Activated T-helper 2 cell treated with anti-CD3 and anti-CD28 coated beads, Interferon-gamma antibody, Interleukin-2, Interleukin-4, amounts not matched to agents 10 μg/mL and 5 μg/mL and 100 μg/mL, durations not matched to agents 14 hours and 24 hours and 36 hours (primary cell): Measurements from ENCODE around the gene CRACR2A. TPM values are rescaled to one million over a fixed set of nuclear protein-coding genes. Genes with fewer than 3 reads are reported as not detected.

Source experiments
- DNase-seq: peaks from one replicate; pipeline ENCODE4 v3.0.0; 2021; ENCODE audit warnings: low spot score
- H3K27ac Mint-ChIP-seq: one replicate; pipeline ENCODE4 v1.8.0; 2021; ENCODE audit warnings: mixed read lengths
- H3K27me3 Mint-ChIP-seq: one replicate; pipeline ENCODE4 v1.8.0; 2021; ENCODE audit warnings: low read depth, mixed read lengths
- H3K36me3 Mint-ChIP-seq: one replicate; pipeline ENCODE4 v1.8.0; 2021; ENCODE audit warnings: low read depth, mixed read lengths
- H3K4me1 Mint-ChIP-seq: one replicate; pipeline ENCODE4 v1.8.0; 2021; ENCODE audit warnings: low read depth, mixed read lengths
- H3K4me3 Mint-ChIP-seq: one replicate; pipeline ENCODE4 v1.8.0; 2021; ENCODE audit warnings: low read depth, mild to moderate bottlenecking, moderate library complexity, mixed read lengths
- H3K9me3 Mint-ChIP-seq: one replicate; pipeline ENCODE4 v1.8.0; 2021; ENCODE audit warnings: mixed read lengths
- intact Hi-C: fragments of 100-400 bp; cut with micrococcal nuclease; formaldehyde crosslinking; loops from one replicate; pipeline ENCODE4 v1.15.1; 2023
- total RNA-seq: library from RNA; stranded (reverse); gene quantifications from 2 replicates; pipeline ENCODE4 v1.2.3, GENCODE V29; 2022

CRACR2A gene
- total RNA-seq, 1 donor from 2014 or later, result 24.6 TPM

- Mint-ChIP-seq H3K4me3 (no peak overlapping the region), H3K27me3 (no peaks in the 10 kb centered on the region), H3K27ac (no peak overlapping the region), H3K4me1 (peaks cover 3% of the 10 kb centered on the region), H3K36me3 (peaks cover 29% of the 10 kb centered on the region), H3K9me3 (no peaks in the 10 kb centered on the region)
- intact Hi-C loops, result no loop called here
- no peak for DNase-seq
These were observed 40.5 kb downstream of the CRACR2A start for GRCh38 chr12:3712209-3712992.

- H3K27me3 Mint-ChIP-seq, result no peaks in the 10 kb centered on the region
- H3K4me1 Mint-ChIP-seq, result peaks cover 3% of the 10 kb centered on the region
- H3K36me3 Mint-ChIP-seq, result peaks cover 24% of the 10 kb centered on the region
- no peak for DNase-seq
- intact Hi-C loops, result no loop called here
- peaks cover 10% of the 10 kb centered on the region for H3K9me3 Mint-ChIP-seq
- no peak overlapping the region for H3K27ac Mint-ChIP-seq
- no peak overlapping the region for H3K4me3 Mint-ChIP-seq
These were observed 47.6 kb downstream of the CRACR2A start for GRCh38 chr12:3705354-3705675.

GRCh38 chr12:3704512-3705353, 48.2 kb downstream of the CRACR2A start:
- Mint-ChIP-seq H3K9me3 (peaks cover 10% of the 10 kb centered on the region), H3K4me1 (peaks cover 3% of the 10 kb centered on the region), H3K27me3 (no peaks in the 10 kb centered on the region), H3K4me3 (no peak overlapping the region), H3K27ac (no peak overlapping the region), H3K36me3 (peaks cover 24% of the 10 kb centered on the region)
- no peak for DNase-seq
- intact Hi-C loops, result no loop called here

- Mint-ChIP-seq H3K36me3 (peaks cover 21% of the 10 kb centered on the region), H3K27ac (no peak overlapping the region), H3K9me3 (peaks cover 10% of the 10 kb centered on the region), H3K27me3 (no peaks in the 10 kb centered on the region), H3K4me1 (peaks cover 3% of the 10 kb centered on the region), H3K4me3 (no peak overlapping the region)
- intact Hi-C loops, result no loop called here
- DNase-seq, result no peak
These were observed 52.0 kb downstream of the CRACR2A start for GRCh38 chr12:3700861-3701260.

- no peak for DNase-seq
- intact Hi-C loops, result no loop called here
- H3K27me3 Mint-ChIP-seq, result no peaks in the 10 kb centered on the region
- H3K4me3 Mint-ChIP-seq, result no peak overlapping the region
- no peak overlapping the region for H3K27ac Mint-ChIP-seq
- peaks cover 2% of the 10 kb centered on the region for H3K9me3 Mint-ChIP-seq
- peaks cover 19% of the 10 kb centered on the region for H3K36me3 Mint-ChIP-seq
- no peaks in the 10 kb centered on the region for H3K4me1 Mint-ChIP-seq
These were observed 54.5 kb downstream of the CRACR2A start for GRCh38 chr12:3698218-3698974.

GRCh38 chr12:3697311-3697870, 55.5 kb downstream of the CRACR2A start:
- intact Hi-C loops, result no loop called here
- H3K9me3 Mint-ChIP-seq, result no peaks in the 10 kb centered on the region
- no peaks in the 10 kb centered on the region for H3K27me3 Mint-ChIP-seq
- no peak for DNase-seq
- no peaks in the 10 kb centered on the region for H3K4me1 Mint-ChIP-seq
- H3K4me3 Mint-ChIP-seq, result no peak overlapping the region
- peaks cover 15% of the 10 kb centered on the region for H3K36me3 Mint-ChIP-seq
- no peak overlapping the region for H3K27ac Mint-ChIP-seq

- no peaks in the 10 kb centered on the region for H3K4me1 Mint-ChIP-seq
- peaks cover 19% of the 10 kb centered on the region for H3K9me3 Mint-ChIP-seq
- DNase-seq, result no peak
- H3K36me3 Mint-ChIP-seq, result peaks cover 38% of the 10 kb centered on the region
- no peaks in the 10 kb centered on the region for H3K27me3 Mint-ChIP-seq
- no peak overlapping the region for H3K4me3 Mint-ChIP-seq
- intact Hi-C loops, result no loop called here
- no peak overlapping the region for H3K27ac Mint-ChIP-seq
These were observed 58.2 kb downstream of the CRACR2A start for GRCh38 chr12:3694673-3695072.

- Mint-ChIP-seq H3K36me3 (peaks cover 46% of the 10 kb centered on the region), H3K4me3 (no peak overlapping the region), H3K27ac (no peak overlapping the region), H3K9me3 (peaks cover 19% of the 10 kb centered on the region), H3K4me1 (peaks cover 6% of the 10 kb centered on the region), H3K27me3 (no peaks in the 10 kb centered on the region)
- no peak for DNase-seq
- intact Hi-C loops, result no loop called here
These were observed 60.1 kb downstream of the CRACR2A start for GRCh38 chr12:3692616-3693365.

- Mint-ChIP-seq H3K4me3 (no peak overlapping the region), H3K27ac (peak overlapping the region; percentile 25), H3K4me1 (peaks cover 10% of the 10 kb centered on the region), H3K9me3 (peaks cover 14% of the 10 kb centered on the region), H3K27me3 (no peaks in the 10 kb centered on the region), H3K36me3 (peaks cover 36% of the 10 kb centered on the region)
- DNase-seq, result no peak
- intact Hi-C loops, result no loop called here
These were observed 66.4 kb downstream of the CRACR2A start for GRCh38 chr12:3686463-3686862.

GRCh38 chr12:3685830-3686229, 67.1 kb downstream of the CRACR2A start:
- peaks cover 30% of the 10 kb centered on the region for H3K36me3 Mint-ChIP-seq

GRCh38 chr12:3684449-3685051, 68.4 kb downstream of the CRACR2A start:
- Mint-ChIP-seq H3K4me1 (peaks cover 10% of the 10 kb centered on the region), H3K27me3 (no peaks in the 10 kb centered on the region), H3K27ac (no peak overlapping the region), H3K36me3 (peaks cover 23% of the 10 kb centered on the region), H3K4me3 (no peak overlapping the region), H3K9me3 (no peaks in the 10 kb centered on the region)
- no peak for DNase-seq
- intact Hi-C loops, result no loop called here

More at GRCh38 chr12:3685830-3686229, 67.1 kb downstream of the CRACR2A start:
- H3K4me1 Mint-ChIP-seq, result peaks cover 10% of the 10 kb centered on the region
- DNase-seq, result no peak
- H3K27me3 Mint-ChIP-seq, result no peaks in the 10 kb centered on the region
- peaks cover 9% of the 10 kb centered on the region for H3K9me3 Mint-ChIP-seq
- no peak overlapping the region for H3K27ac Mint-ChIP-seq
- intact Hi-C loops, result no loop called here
- H3K4me3 Mint-ChIP-seq, result no peak overlapping the region

- Mint-ChIP-seq H3K4me1 (peaks cover 10% of the 10 kb centered on the region), H3K9me3 (no peaks in the 10 kb centered on the region), H3K36me3 (peaks cover 26% of the 10 kb centered on the region), H3K27me3 (no peaks in the 10 kb centered on the region), H3K4me3 (no peak overlapping the region), H3K27ac (no peak overlapping the region)
- intact Hi-C loops, result no loop called here
- DNase-seq, result no peak
These were observed 69.2 kb downstream of the CRACR2A start for GRCh38 chr12:3683670-3684069.
